Measurements from ENCODE around the gene KRT85.

- no peak for TF ChIP-seq POLR2A (IDR thresholded peaks at IDR 0.05; ENCODE audit: low read depth, low read length)
- no peak for TF ChIP-seq TAF1 (IDR thresholded peaks at IDR 0.05; ENCODE audit: low read depth, low read length)
Measured at GRCh38 chr12:52407918-52408317, 40.6 kb upstream of the KRT85 start.
